Small intestine (tissue), 7 donors: Measurements from ENCODE around the gene SCGB1C2. TPM values are rescaled to one million over a fixed set of nuclear protein-coding genes. Genes with fewer than 3 reads are reported as not detected.

Source experiments
- DNase-seq, 2 donors: peaks; one replicate each; pipeline versions ENCODE4 v3.0.0 to v3.0.0-alpha.2; 2013
- FAIRE-seq: peaks from 2 replicates; lab custom pipeline; 2012; peaks lifted over from hg19 to GRCh38; lab: Jason Lieb, UNC
- H3K27ac ChIP-seq, 3 donors: one replicate each; pipeline ENCODE4 v1.5.1; 2013; ENCODE audit warnings: low read length in 2 of 3, mild to moderate bottlenecking in 2 of 3, control low read depth in 1 of 3, inconsistent platforms in 1 of 3, low read depth in 1 of 3, moderate library complexity in 1 of 3
- H3K27me3 ChIP-seq, 3 donors: one replicate each; pipeline ENCODE4 v1.6.1; 2013; ENCODE audit warnings: low read length in 3 of 3, inconsistent platforms in 1 of 3; ENCODE audit not compliant: control insufficient read depth in 3 of 3, insufficient read depth in 3 of 3
- H3K36me3 ChIP-seq, 3 donors: one replicate each; pipeline ENCODE4 v1.6.1; 2013; ENCODE audit warnings: low read length in 3 of 3, inconsistent platforms in 1 of 3, low read depth in 1 of 3, mild to moderate bottlenecking in 1 of 3, moderate library complexity in 1 of 3; ENCODE audit not compliant: control insufficient read depth in 3 of 3, insufficient read depth in 2 of 3
- H3K4me1 ChIP-seq, 3 donors: one replicate each; pipeline ENCODE4 v1.6.1; 2013; ENCODE audit warnings: low read length in 2 of 3, inconsistent platforms in 1 of 3, low read depth in 1 of 3, mild to moderate bottlenecking in 1 of 3, moderate library complexity in 1 of 3; ENCODE audit not compliant: control insufficient read depth in 3 of 3, insufficient read depth in 2 of 3
- H3K4me3 ChIP-seq, 3 donors: one replicate each; pipeline ENCODE4 v1.5.1; 2013; ENCODE audit warnings: low read length in 3 of 3, control low read depth in 1 of 3, inconsistent platforms in 1 of 3, low read depth in 1 of 3, mild to moderate bottlenecking in 1 of 3, moderate library complexity in 1 of 3
- H3K9me3 ChIP-seq, 2 donors: one replicate each; pipeline ENCODE4 v1.6.1; 2013; ENCODE audit warnings: low read depth in 1 of 2, low read length in 1 of 2; ENCODE audit not compliant: control insufficient read depth in 2 of 2, insufficient read depth in 1 of 2
- WGBS, 3 donors: extraction: QIAGEN DNeasy Blood & Tissue Kit; methylation state at CpG; one replicate each; pipeline ENCODE4 v1.1.7; 2013; 5-methylcytosine and 5-hydroxymethylcytosine counted together
- polyA plus RNA-seq, 4 donors: library from polyadenylated mRNA; stranded (reverse) in 3 of 4; unstranded in 1 of 4; fragments of 200-250 nt in 3 of 4; fragments of 120-200 nt in 1 of 4; gene quantifications; one replicate each; pipeline versions ENCODE4 v1.2.1 to v1.2.3, GENCODE V29; 2013
- donor health status: healthy with polysubstance abuse.
- donor health status: control.
- donor health status: control.
- donor health status: Bipolar disorder and iron deficiency.
- donor health status: healthy.

SCGB1C2 gene
- polyA plus RNA-seq, 4 donors = not detected

DNA sequence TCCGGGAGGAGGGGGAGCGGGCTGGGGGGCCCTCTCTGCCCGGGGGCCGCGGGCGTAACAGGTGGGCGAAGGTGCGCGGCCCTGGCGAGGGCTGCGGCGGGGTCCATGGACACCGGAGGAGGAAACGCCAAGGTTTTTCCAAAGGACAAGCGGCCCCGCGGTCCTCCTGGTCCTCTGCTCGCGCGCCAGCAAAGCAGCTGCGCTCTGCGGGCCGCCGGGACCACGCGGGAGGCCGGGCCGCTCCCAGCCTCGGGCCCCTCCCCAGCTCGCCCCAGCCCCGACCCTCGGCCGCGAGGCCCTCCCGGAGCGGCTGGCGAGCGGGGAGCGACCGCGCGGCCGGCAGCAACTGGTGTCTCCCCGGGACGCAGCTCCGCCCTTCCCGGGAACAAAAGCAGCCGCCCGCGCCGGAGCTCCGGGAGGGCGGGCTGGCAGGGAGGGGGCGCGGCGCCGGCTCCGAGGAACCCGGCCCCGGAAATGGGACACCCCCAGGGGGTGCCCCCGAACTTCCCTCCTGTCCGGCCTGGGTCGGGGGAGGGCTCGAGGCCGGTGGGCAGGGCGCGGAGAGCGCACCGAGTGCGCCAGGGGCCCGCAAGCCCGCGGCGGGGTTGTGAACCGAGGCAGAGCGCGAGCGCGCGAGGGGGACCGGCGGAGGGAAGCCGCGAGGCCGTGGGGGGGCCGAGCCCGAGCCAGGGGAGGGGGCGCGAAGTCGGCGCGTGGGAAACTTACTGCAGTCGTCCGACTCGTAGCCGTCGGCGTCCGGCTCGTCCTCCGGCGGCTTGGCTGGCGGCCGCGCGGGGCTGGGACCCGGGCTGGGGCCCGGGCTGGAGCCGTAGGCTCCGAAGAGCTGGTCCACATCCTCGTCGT lies 43.2 kb downstream of the SCGB1C2 start:
- no peaks in the 10 kb centered on the region for H3K9me3 ChIP-seq
- H3K4me3 ChIP-seq = peak overlapping the region in 1 of 3 donors; percentile 29
- WGBS, 3 donors = 1 to 3% (median 2%) methylated on average over 46 to 112 of the region's 112 CpGs
- H3K36me3 ChIP-seq = no peaks in the 10 kb centered on the region
- FAIRE-seq (no peak), DNase-seq (peak in 1 of 2 donors; percentile 36)
- H3K4me1 ChIP-seq = peaks cover 0 to 6% (median 0%) of the 10 kb centered on the region in 3 donors
- peak overlapping the region in 1 of 3 donors; percentile 6 for H3K27ac ChIP-seq
- H3K27me3 ChIP-seq = peaks cover 16 to 54% (median 20%) of the 10 kb centered on the region in 3 donors

DNA sequence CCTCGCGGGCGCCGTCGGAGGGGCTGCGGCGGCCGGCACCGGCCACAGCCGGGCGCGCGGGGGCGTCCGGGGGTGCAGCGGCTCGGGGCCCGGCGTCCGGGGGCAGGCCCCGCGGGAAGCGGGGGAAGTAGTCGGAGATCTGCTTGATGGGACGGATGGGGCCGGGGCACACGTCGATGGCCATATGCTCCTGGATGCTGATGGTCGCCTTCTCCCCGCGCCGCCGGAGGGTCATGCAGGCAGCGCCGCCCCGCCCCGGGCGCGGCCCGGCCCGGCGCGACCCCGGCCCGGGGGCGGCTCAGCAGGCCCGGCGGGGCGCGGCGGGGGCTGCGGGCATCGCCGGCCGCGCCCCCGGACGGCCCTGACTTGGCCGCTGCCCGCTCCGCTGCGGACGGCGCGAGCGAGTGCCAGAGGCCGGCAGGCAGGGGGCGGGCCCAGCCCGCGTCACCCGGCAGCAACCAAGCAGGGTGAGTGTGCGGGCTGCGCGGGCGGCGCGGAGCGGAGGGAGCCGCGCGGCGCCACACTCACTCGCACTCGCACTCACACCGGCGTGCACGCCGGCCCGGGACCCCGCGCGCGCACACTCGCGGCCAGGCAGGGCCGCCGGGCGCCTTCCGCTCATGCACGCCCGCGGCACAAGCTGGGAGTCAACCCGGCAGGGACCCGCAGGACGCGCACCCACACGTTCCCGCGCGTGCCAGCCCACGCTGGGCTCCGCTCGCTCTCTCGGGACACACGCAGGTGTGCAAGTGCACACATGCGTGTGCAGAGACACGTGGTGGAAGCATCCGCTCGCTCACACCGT lies 44.1 kb downstream of the SCGB1C2 start, which contains the start of gene DOC2B:
Gene DOC2B (minus strand): TSS at position 406 of the 805 bp plus-strand sequence. CDS start 171 bp downstream, at position 235.
- no peaks in the 10 kb centered on the region for H3K9me3 ChIP-seq
- DNase-seq = peak; percentile 25 to 54
- no peaks in the 10 kb centered on the region for H3K36me3 ChIP-seq
- H3K4me3 ChIP-seq = peak within 1 kb of the TSS in 1 of 3 donors; percentile 29
- peaks cover 0 to 6% (median 0%) of the 10 kb centered on the region in 3 donors for H3K4me1 ChIP-seq
- 4 to 9% (median 4%) methylated on average over 61 to 120 of the region's 120 CpGs for WGBS, 3 donors
- FAIRE-seq = no peak
- H3K27ac ChIP-seq = peak within 1 kb of the TSS in 1 of 3 donors; percentile 6
- H3K27me3 ChIP-seq = peaks cover 16 to 62% (median 20%) of the 10 kb centered on the region in 3 donors

DNA sequence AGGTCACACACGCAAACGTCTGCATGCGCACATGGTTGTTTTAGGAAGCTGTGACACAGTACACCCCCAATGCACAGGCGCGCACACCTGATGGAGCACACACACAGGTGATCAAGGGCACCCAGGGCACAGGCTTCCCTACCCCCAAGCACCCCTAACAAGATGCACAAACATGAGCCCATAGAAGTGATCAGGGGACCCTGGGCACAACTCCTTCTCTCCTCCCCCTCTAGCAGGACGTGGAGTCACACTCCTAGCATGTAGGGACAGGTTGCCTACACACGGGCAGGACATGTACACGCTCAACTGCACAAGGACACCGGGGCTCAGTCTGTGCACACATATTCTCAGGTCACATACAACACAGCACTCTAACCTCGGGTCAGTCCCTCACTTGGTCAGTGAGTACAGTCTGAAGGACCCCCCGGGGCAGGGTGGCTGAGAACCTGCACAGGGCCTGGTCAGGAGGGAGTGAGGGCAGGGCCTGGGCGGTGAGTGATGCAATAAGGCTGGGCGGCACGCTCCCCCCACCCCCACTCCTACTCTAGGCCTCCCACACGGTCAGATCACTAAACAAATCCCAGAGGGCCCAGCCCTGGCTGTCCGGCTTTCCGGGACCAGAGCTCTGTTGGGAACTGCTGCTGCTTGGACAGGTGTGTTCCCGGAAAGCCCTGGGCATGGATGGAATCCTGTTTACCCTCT lies 44.8 kb downstream of the SCGB1C2 start:
- Histone ChIP-seq H3K27me3 (peaks cover 16 to 67% (median 20%) of the 10 kb centered on the region in 3 donors), H3K36me3 (no peaks in the 10 kb centered on the region), H3K4me1 (peaks cover 0 to 6% (median 0%) of the 10 kb centered on the region in 3 donors), H3K4me3 (peak overlapping the region in 1 of 3 donors; percentile 29), H3K9me3 (no peaks in the 10 kb centered on the region), H3K27ac (no peak overlapping the region)
- DNase-seq = no peak
- no peak for FAIRE-seq
- 38 to 52% (median 51%) methylated on average over 17 to 18 of the region's 18 CpGs for WGBS, 3 donors

DNA sequence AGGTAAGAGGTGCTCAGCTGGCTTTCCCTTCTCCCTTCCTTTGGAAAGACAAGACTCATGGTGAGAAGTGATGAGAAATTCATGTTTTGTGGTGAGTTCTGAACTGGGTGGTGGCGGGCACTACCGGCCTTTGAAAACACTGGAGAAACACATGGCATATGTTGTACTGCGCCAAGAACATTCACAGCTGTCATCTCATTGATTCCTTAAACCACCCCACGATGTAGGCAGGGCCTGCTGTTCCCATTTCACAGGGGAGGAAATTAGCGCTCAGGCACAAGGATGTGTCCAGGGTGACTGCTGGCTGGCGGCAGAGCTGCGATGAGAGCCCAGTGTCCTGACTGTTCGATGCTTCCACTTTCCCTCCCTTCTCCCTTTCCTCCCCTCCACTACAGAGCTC lies 45.7 kb downstream of the SCGB1C2 start:
- Histone ChIP-seq H3K27ac (no peak overlapping the region), H3K27me3 (peaks cover 16 to 65% (median 20%) of the 10 kb centered on the region in 3 donors), H3K4me1 (peaks cover 0 to 6% (median 0%) of the 10 kb centered on the region in 3 donors), H3K4me3 (no peak overlapping the region), H3K9me3 (no peaks in the 10 kb centered on the region), H3K36me3 (no peaks in the 10 kb centered on the region)
- no peak for FAIRE-seq
- DNase-seq = no peak
- 74 to 84% (median 81%) methylated on average over 8 of the region's 8 CpGs for WGBS, 3 donors

DNA sequence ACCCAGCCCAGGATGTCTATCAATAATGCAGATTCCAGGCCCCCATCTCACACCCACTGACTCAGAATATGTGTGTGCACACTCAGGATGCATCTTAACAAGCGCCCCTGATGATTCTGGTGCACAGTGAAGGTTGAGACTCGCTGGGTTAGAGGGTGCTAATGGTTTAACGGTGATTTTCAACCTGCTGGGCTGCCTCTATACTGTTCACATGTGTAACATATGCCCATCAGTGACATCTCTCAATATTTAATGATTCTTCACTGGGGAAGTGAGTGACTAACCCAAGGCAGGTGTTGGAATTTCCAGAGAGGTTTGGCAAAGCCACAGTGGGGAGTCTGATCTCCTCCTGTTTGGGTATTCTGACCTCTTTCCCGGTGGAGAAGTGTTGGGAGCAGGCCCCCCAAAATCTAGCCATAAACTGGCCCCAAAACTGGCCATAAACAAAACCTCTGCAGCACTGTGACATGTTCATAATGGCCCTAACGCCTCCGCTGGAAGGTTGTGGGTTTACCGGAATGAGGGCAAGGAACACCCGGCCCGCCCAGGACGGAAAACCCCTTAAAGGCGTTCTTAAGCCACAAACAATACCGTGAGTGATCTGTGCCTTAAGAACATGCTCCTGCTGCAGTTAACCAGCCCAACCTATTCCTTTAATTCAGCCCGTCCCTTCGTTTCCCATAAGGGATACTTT lies 48.2 kb downstream of the SCGB1C2 start:
- Histone ChIP-seq H3K4me3 (no peak overlapping the region), H3K27ac (peak overlapping the region in 1 of 3 donors; percentile 42), H3K27me3 (peaks cover 9 to 44% (median 16%) of the 10 kb centered on the region in 3 donors), H3K9me3 (no peaks in the 10 kb centered on the region), H3K36me3 (no peaks in the 10 kb centered on the region), H3K4me1 (peaks cover 0 to 6% (median 0%) of the 10 kb centered on the region in 3 donors)
- FAIRE-seq (no peak), DNase-seq (no peak)
- WGBS, 3 donors = 43 to 57% (median 53%) methylated on average over 14 of the region's 14 CpGs

DNA sequence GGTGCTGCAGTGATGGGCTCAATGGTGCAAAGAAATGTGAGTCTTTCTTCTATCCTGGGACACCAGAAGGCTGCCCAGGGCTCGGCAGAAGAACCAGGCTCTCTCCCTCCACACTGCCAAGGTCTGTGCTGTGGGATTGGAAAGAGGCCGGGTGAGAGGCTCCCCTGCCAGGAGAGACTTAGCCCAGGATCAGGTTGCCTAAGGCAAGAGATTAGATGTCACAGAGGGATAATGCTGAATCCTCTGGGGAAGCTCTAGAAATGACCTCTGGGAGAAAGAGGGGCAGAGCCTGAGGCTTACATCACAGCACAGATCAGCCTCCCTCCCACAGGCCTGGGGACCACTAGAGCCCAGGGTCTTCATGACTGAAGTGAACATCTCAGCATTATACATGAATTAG lies 49.8 kb downstream of the SCGB1C2 start:
- no peaks in the 10 kb centered on the region for H3K36me3 ChIP-seq
- H3K27ac ChIP-seq = no peak overlapping the region
- WGBS, 3 donors = 68 to 87% (median 68%) methylated on average over 2 of the region's 2 CpGs
- DNase-seq (no peak), FAIRE-seq (no peak)
- H3K27me3 ChIP-seq = peaks cover 0 to 39% (median 11%) of the 10 kb centered on the region in 3 donors
- no peak overlapping the region for H3K4me3 ChIP-seq
- H3K4me1 ChIP-seq = peaks cover 0 to 2% (median 0%) of the 10 kb centered on the region in 3 donors
- no peaks in the 10 kb centered on the region for H3K9me3 ChIP-seq
